ENCODE measurements around the gene CMIP. TPM values are rescaled to one million over a fixed set of nuclear protein-coding genes. Genes with fewer than 3 reads are reported as not detected.

CMIP gene
- total RNA-seq, 1 donor from 2014 or later = 27.7 TPM

DNA sequence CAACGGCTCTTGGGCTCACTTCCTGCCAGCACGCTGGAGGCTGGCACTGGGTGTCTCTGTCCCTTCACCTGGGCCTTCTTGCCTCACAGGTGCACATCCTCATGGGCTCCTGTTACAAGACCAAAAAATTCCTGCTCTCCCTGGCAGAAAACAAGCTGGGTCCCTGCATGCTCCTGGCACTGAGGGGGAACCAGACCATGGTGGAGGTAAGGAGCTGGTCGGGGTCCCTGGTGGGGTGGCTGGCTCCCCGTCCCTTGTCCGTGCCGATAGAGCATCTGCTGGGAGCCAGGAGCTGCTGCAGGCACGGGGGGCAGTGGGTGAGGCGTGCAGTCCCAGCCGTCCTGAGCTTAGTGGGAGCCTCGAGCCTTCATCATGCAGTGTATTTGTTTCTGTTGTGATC is 255.0 kb downstream of the CMIP start:
- peaks cover 2% of the 10 kb centered on the region for H3K36me3 ChIP-seq (ENCODE audit: control insufficient read depth, insufficient read depth, low read length)
- TF ChIP-seq, protein P1, sequence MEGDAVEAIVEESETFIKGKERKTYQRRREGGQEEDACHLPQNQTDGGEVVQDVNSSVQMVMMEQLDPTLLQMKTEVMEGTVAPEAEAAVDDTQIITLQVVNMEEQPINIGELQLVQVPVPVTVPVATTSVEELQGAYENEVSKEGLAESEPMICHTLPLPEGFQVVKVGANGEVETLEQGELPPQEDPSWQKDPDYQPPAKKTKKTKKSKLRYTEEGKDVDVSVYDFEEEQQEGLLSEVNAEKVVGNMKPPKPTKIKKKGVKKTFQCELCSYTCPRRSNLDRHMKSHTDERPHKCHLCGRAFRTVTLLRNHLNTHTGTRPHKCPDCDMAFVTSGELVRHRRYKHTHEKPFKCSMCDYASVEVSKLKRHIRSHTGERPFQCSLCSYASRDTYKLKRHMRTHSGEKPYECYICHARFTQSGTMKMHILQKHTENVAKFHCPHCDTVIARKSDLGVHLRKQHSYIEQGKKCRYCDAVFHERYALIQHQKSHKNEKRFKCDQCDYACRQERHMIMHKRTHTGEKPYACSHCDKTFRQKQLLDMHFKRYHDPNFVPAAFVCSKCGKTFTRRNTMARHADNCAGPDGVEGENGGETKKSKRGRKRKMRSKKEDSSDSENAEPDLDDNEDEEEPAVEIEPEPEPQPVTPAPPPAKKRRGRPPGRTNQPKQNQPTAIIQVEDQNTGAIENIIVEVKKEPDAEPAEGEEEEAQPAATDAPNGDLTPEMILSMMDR (IDR thresholded peaks at IDR 0.05; ENCODE audit: insufficient read depth, low read length, poor library complexity, severe bottlenecking) = no peak
- no peak for DNase-seq (ENCODE audit: low read depth)
- H3K4me3 ChIP-seq (ENCODE audit: low read depth, low read length) = no peak overlapping the region
- H3K27me3 ChIP-seq (ENCODE audit: control insufficient read depth, insufficient read depth, low read length) = no peaks in the 10 kb centered on the region

DNA sequence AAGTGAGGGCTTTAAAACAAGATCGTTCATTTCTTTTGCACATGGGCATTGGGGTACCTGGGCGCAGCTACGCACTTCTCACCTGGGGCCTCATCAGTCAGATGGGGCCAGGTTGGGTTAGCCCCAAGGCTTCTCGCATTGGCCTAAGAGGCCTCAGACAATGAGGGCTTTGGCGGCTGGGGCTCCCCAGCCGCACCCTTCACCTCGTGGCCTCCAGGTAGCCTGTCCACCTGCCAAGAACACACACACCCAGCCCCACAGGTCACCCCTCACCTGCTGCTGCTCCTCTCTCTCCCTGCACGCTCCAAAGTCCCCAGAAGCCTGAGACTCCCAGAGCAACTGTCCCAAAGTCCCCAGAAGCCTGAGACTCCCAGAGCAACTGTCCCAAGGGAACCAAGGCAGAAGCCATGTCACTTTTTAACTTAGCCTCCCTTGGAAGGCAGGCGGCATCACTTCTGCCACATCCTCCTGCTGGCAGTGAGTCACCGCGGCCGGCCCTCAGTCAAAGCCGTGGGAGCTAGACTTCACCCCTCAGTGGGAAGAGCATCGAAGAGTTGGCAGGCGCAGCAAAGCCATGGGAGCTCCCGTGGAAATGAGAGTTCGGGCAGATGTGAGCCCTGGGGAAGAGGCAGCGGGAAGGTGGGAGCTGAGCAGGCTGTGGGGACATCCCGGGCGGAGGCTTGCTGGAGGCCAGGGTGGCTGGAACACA is 255.6 kb downstream of the CMIP start:
- TF ChIP-seq, protein P1 (IDR thresholded peaks at IDR 0.05; ENCODE audit: insufficient read depth, low read length, poor library complexity, severe bottlenecking) = no peak
- H3K27me3 ChIP-seq (ENCODE audit: control insufficient read depth, insufficient read depth, low read length) = no peaks in the 10 kb centered on the region
- DNase-seq (ENCODE audit: low read depth) = no peak
- H3K36me3 ChIP-seq (ENCODE audit: control insufficient read depth, insufficient read depth, low read length) = peaks cover 2% of the 10 kb centered on the region
- no peak overlapping the region for H3K4me3 ChIP-seq (ENCODE audit: low read depth, low read length)

DNA sequence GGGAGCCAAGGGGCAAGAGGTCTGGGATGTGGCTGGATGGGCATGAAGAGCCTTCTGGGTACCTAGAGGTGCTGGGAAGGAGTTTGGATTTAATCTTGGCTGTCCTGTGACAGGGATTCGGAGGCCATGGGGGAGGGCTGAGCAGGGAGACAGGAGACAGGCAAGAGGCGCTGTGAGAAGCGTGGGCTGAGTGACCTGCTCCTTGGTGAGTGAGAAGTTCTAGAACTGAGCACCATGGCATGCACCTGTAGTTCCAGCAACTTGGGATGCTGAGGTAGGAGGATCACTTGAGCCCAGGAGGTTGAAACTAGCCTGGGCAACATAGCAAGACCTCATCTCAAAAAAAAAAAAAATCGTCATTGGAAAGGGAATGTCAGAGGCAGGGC is 256.2 kb downstream of the CMIP start:
- Histone ChIP-seq H3K27me3 (ENCODE audit: control insufficient read depth, insufficient read depth, low read length) (no peaks in the 10 kb centered on the region), H3K4me3 (ENCODE audit: low read depth, low read length) (no peak overlapping the region), H3K36me3 (ENCODE audit: control insufficient read depth, insufficient read depth, low read length) (peaks cover 4% of the 10 kb centered on the region)
- DNase-seq (ENCODE audit: low read depth) = no peak
- TF ChIP-seq, protein P1 (IDR thresholded peaks at IDR 0.05; ENCODE audit: insufficient read depth, low read length, poor library complexity, severe bottlenecking) = no peak

DNA sequence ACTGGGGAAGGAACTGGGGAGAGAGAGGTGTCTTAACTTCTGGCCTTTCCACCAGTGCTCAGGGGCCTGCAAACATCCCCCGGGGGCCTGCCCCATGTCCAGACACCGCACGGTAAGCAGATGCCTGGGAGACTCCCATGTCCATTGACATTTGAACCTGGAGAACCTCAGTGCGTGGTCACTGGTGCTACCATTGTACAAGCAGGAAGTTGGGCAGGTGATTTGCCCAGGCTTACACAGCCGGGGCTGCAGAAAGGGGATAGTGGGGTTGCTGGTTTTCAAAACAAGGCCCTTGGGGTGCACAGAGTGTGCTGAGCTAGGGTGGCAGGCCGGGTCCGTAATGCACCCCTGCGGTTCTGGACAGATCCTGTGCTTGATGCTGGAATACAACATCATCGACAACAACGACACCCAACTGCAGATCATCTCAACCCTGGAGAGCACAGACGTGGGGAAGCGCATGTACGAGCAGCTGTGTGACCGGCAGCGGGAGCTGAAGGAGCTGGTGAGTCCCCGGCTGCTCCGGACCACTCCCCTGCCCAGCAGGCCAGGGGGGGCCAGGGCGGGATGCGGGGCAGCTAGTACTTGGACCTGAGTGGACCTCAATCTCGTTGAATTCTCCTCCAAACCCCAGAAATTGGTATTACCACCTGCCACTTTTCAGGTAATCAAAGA is 256.8 kb downstream of the CMIP start:
- peaks cover 4% of the 10 kb centered on the region for H3K36me3 ChIP-seq (ENCODE audit: control insufficient read depth, insufficient read depth, low read length)
- TF ChIP-seq, protein P1 (IDR thresholded peaks at IDR 0.05; ENCODE audit: insufficient read depth, low read length, poor library complexity, severe bottlenecking) = no peak

DNA sequence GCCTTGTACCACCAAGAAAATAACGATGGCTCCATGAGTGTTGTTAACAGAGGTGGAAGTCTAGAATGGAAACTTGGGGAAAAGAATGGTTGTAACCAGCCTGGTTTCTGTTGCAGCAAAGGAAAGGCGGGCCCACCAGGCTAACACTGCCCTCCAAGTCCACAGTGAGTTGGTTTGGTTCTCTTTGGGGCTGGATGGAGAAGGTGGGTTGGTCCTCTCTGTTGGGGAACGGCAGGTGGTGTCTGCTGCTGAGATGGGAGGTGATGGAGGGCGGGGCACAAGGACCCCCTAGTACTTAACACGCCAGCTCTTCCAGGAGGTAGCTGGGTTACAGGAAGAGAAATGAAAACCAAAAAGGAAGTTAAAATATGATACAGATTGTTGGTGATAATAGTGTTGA is 257.9 kb downstream of the CMIP start:
- H3K36me3 ChIP-seq (ENCODE audit: control insufficient read depth, insufficient read depth, low read length) = peaks cover 2% of the 10 kb centered on the region
- H3K27me3 ChIP-seq (ENCODE audit: control insufficient read depth, insufficient read depth, low read length) = no peaks in the 10 kb centered on the region
- H3K4me3 ChIP-seq (ENCODE audit: low read depth, low read length) = no peak overlapping the region
- TF ChIP-seq, protein P1 (IDR thresholded peaks at IDR 0.05; ENCODE audit: insufficient read depth, low read length, poor library complexity, severe bottlenecking) = no peak
- no peak for DNase-seq (ENCODE audit: low read depth)

More for the DNA sequence above, 256.8 kb downstream of the CMIP start:
- no peak for DNase-seq (ENCODE audit: low read depth)
- Histone ChIP-seq H3K4me3 (ENCODE audit: low read depth, low read length) (no peak overlapping the region), H3K27me3 (ENCODE audit: control insufficient read depth, insufficient read depth, low read length) (no peaks in the 10 kb centered on the region)
